HG02970 (cell line): ENCODE measurements around the gene BBOX1.
"Not testable (repeated sequence)": the region's sequence is repeated elsewhere in the genome, so short reads cannot be mapped to it uniquely, and the experiment has no call there.

ENCODE experiments used
- ATAC-seq: cut with Tn5 transposase; IDR thresholded peaks from one replicate; pipeline ENCODE4 v1.9.1; 2021; ENCODE audit warnings: mild to moderate bottlenecking, moderate library complexity, moderate number of reproducible peaks; ENCODE audit not compliant: unreplicated experiment, low FRiP score

Gene BBOX1, protein sequence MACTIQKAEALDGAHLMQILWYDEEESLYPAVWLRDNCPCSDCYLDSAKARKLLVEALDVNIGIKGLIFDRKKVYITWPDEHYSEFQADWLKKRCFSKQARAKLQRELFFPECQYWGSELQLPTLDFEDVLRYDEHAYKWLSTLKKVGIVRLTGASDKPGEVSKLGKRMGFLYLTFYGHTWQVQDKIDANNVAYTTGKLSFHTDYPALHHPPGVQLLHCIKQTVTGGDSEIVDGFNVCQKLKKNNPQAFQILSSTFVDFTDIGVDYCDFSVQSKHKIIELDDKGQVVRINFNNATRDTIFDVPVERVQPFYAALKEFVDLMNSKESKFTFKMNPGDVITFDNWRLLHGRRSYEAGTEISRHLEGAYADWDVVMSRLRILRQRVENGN

GRCh38 chr11:27040302-27041115 lies at the start of gene BBOX1:
BBOX1 (plus strand) TSS chr11:27040815; CDS start chr11:27055431, 14,616 bp downstream.
- no peak for ATAC-seq

GRCh38 chr11:26992031-26992541 lies 48.5 kb upstream of the BBOX1 start:
- no peak for ATAC-seq

- ATAC-seq = no peak
Measured at GRCh38 chr11:26993965-26994457, 46.6 kb upstream of the BBOX1 start, which contains the start of gene FIBIN. FIBIN (plus strand) TSS chr11:26994112; CDS start chr11:26994527, 415 bp downstream.

DNA sequence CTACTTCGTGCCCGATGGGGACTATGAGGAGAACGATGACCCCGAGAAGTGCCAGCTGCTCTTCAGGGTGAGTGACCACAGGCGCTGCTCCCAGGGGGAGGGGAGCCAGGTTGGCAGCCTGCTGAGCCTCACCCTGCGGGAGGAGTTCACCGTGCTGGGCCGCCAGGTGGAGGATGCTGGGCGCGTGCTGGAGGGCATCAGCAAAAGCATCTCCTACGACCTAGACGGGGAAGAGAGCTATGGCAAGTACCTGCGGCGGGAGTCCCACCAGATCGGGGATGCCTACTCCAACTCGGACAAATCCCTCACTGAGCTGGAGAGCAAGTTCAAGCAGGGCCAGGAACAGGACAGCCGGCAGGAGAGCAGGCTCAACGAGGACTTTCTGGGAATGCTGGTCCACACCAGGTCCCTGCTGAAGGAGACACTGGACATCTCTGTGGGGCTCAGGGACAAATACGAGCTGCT lies 46.0 kb upstream of the BBOX1 start:
- ATAC-seq = no peak

- ATAC-seq = no peak
Measured at GRCh38 chr11:26995701-26996460, 44.7 kb upstream of the BBOX1 start.

GRCh38 chr11:26997378-26997777 lies 43.2 kb upstream of the BBOX1 start:
- no peak for ATAC-seq

DNA sequence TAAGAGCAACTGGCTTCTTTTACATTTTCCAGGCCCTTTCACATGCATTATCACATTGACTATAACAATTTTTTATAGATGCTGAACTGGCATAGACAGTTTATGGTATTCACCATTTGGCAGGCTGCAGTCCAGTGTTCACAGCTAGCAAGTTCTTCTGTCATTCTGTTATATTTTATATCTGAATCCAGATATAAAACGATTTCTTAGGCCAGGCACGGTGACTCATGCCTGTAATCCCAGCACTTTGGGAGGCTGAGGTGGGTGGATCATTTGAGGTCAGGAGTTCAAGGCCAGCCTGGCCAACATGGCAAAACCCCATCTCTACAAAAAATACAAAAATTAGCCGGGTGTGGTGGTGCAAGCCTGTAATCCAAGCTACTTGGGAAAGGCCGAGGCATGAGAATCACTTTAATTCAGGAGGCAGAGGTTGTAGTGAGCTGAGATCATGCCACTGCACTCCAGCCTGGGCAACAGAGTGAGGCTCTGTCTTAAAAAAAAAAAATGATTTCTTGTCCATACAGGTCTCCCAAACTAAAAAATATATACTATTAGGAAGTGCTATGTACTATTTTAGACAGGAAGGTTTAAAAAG lies 39.4 kb upstream of the BBOX1 start:
- ATAC-seq = not testable (repeated sequence)

DNA sequence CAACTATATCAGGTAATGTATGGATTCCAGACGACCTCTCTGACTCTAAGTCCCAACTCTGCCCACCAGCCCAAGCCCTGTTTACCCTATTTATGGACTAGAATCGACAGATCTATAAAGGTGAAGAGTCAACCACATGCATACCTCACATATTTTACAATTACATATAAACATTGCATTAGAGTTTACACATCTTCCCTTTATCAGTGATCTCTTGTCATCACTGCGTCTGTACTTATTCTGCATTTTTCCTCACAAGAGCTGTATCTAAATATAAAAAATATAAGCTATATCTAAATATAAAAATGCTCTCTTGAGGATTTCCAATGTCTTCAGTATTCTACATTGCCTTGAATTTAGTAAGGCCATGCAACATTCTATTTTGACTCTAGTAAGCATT lies 38.2 kb upstream of the BBOX1 start:
- ATAC-seq = no peak

GRCh38 chr11:27002838-27003237 lies 37.8 kb upstream of the BBOX1 start:
- no peak for ATAC-seq

DNA sequence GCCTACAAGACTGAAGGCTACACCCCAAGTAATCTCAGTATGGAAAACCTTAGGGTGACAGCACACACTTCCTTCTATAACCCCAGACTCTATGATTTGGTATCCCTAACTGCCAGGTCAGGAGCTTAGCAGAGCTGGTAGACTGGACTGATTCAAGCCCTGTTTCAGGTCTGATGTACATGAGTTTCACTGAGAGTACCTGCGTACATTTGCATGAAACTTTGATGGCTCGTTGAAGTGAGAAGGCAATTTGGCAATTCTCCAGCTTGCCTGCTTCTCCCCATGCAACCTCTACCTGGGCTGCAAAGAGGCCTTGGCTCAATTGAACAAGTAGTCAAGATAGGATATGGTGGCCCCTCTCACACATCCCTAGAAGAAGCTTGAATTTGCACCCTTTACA lies 36.5 kb upstream of the BBOX1 start:
- ATAC-seq = no peak

DNA sequence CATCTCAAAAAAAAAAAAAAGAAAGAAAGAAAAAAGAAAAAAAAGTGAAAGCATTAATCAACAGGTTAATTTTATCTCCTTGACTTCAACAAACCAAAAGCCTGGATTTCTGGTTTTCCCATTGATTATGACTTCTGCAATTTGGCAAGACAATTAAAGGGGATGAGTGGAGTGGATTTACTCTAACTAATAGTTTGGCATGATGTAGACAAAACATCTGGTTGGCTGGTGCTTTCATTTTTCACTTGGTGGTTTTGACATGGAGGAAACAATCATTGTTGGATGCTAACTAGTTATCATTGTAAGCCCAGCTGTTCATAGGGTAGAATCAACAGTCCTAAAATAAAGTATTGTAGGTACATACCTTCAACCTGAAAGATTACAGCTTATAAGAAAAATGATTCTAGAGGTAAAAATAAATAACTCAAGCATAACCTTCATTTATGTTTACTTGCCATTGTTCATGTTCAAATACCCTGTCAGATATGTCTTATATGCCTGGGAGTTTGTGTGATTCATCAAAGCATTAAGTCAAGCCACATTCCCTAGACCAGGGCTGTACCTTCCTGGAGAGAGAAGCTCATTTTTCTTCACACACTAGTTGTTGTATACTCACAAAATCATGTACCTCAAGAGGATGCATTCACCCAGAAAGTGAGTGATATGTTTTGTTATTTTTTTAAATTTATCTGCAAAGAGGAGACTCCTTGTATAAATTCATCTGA lies 31.6 kb upstream of the BBOX1 start:
- ATAC-seq = no peak

- ATAC-seq = no peak
Measured at GRCh38 chr11:27011560-27012233, 28.9 kb upstream of the BBOX1 start.

GRCh38 chr11:27012234-27012921 lies 28.2 kb upstream of the BBOX1 start:
- no peak for ATAC-seq

DNA sequence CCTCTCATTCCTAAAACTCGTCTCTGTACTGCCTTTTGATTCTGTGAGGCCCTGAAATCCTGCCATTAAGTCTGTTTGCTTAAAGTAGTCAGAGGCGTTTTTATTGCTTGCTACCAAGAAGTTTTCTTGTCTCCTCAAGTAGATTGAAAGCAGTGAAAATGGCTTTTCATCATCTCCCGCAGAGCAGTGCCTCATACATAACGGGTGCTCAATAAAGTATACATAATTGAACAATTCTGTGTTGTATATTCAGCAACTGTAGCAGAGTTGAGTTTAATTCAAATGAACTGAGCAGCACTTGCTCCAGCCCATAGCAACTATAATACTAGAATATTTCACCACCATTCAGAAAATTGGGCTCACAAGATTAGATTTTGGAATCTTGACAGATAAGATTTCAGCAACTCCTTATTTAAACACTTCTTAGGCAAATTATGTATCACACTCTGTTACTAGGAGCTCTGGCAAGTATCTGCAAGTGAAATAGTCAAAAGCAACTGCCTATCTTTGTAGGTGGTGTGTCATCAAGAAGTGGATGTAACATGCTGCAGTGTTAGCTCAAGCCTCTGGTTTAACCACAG lies 26.7 kb upstream of the BBOX1 start:
- no peak for ATAC-seq

DNA sequence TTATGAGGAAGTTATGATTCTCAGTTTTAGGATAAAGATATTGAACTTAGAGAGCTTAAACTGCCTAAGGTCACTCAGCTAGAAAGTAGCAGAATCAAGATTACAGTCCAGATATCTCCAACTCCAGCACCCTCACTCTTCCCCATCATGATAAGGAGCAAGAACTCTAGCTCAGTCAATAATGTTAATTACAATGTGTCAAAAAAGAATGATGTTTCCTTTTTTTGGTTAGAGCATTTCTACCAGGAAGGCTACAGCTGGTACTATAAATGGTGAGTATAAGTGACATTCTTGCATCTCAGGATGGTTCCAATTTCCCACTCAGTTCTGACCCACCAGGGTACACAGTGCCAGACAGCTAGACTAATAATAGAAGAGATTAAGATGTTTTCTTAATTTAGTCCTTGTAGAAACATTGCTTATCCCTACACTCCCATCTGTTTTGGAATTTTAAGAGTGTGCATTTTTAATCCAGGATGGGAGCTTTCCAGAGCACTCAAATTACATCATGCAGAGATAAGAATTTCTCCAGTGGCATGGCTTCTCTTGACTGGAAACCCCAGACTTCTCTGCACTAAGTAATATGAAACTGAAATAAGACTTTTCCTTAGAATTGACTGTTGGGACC lies 21.6 kb upstream of the BBOX1 start:
- ATAC-seq = no peak

DNA sequence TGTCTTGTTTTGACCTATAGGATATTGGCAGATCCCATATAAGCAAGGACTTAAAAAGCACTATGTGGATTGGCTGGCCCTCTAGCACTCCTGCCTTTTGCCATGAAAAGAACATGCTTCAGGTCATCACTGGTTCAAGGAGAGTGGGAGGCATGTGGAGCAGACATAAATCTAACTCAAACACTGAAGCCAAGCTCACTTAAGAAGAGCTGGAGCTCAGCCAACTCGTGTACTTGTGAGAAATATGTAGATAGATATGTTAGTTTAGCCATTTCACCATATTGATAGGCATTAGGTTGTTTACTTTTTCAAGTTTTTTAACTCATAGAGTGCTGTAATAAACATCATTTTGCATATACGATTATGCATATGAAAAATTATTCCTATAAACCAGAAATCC lies 19.9 kb upstream of the BBOX1 start:
- no peak for ATAC-seq

DNA sequence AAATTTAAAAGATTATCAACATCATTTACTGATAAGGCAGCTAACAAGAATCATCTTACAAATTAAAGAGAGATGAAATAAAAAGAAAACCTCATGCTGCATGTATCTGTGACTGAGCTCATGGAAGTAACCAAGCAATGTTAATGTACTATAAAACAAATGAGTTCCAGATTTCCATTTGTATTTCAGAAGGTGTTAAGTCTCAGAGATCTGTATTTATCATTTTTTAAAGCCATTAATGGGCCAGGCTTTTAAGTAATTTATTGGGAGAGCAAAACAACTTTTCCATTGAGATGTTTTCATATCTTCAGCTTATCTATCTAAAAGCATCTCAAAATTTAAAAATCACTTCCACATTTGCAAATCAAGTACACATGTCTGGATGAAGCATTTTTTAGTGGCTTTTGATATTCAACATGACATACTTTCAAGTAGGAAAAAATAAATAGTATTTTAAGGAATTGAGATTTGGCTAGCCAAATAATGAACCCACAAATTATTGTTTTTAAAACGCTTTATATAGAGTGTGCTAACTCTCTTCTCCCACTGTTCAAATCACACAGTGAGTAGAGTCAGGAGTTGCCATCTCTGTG lies 17.9 kb upstream of the BBOX1 start:
- no peak for ATAC-seq
